ENCODE measurements around the gene MPHOSPH10. TPM values are rescaled to one million over a fixed set of nuclear protein-coding genes. Genes with fewer than 3 reads are reported as not detected.

MPHOSPH10 gene
- total RNA-seq, 1 donor from 2014 or later: 41.1 TPM

DNA sequence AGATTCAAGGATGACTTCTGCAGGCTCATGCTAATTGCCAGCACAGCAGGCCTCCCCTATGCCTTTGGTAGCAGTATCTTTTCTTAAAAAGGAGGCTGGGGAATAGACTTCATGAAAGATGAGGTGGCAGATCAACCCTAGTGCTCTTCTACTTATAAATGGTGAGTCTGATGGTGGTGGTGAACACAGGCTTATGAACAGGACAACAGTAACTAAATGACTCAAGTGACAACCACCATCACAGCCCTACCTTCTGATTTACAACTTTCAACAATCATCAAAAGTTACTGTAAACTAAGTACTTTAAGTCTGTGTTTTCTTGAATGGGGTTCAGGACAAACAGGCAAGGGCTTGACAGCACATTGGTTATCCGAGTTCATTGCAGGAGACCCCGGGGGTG lies 57.2 kb downstream of the MPHOSPH10 start:
- H3K36me3 ChIP-seq (ENCODE audit: insufficient read depth, low read length): no peaks in the 10 kb centered on the region
- peaks cover 2% of the 10 kb centered on the region for H3K9me3 Mint-ChIP-seq (ENCODE audit: unreplicated experiment)
- H3K79me2 ChIP-seq (ENCODE audit: insufficient read depth, low read length): no peaks in the 10 kb centered on the region
- no peak overlapping the region for H3K4me3 Mint-ChIP-seq (ENCODE audit: unreplicated experiment)
- no peak overlapping the region for H2AFZ ChIP-seq (ENCODE audit: low read depth, low read length)
- H3K27me3 ChIP-seq (ENCODE audit: insufficient read depth, low read length): peaks cover 2% of the 10 kb centered on the region
- DNase-seq (ENCODE audit: low read depth) (no peak), FAIRE-seq (no peak)
- H3K4me1 ChIP-seq (ENCODE audit: insufficient read depth, low read length): no peaks in the 10 kb centered on the region
- H3K9ac ChIP-seq (ENCODE audit: low read length): no peak overlapping the region
- peaks cover 3% of the 10 kb centered on the region for H3K4me1 Mint-ChIP-seq (ENCODE audit: low read depth, unreplicated experiment)
- TF ChIP-seq, protein P1, sequence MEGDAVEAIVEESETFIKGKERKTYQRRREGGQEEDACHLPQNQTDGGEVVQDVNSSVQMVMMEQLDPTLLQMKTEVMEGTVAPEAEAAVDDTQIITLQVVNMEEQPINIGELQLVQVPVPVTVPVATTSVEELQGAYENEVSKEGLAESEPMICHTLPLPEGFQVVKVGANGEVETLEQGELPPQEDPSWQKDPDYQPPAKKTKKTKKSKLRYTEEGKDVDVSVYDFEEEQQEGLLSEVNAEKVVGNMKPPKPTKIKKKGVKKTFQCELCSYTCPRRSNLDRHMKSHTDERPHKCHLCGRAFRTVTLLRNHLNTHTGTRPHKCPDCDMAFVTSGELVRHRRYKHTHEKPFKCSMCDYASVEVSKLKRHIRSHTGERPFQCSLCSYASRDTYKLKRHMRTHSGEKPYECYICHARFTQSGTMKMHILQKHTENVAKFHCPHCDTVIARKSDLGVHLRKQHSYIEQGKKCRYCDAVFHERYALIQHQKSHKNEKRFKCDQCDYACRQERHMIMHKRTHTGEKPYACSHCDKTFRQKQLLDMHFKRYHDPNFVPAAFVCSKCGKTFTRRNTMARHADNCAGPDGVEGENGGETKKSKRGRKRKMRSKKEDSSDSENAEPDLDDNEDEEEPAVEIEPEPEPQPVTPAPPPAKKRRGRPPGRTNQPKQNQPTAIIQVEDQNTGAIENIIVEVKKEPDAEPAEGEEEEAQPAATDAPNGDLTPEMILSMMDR (IDR thresholded peaks at IDR 0.05; ENCODE audit: insufficient read depth, low read depth, low read length): no peak
- TF ChIP-seq EZH2 (IDR thresholded peaks at IDR 0.05; ENCODE audit: insufficient read depth, low read length): no peak
- H3K4me3 ChIP-seq (ENCODE audit: insufficient read depth, low read depth, low read length): no peak overlapping the region
- H3K27ac Mint-ChIP-seq (ENCODE audit: unreplicated experiment): no peak overlapping the region
- H3K36me3 Mint-ChIP-seq (ENCODE audit: low read depth, unreplicated experiment): no peaks in the 10 kb centered on the region
- no peak overlapping the region for H3K27ac ChIP-seq (ENCODE audit: low read depth, low read length)
- H3K4me2 ChIP-seq (ENCODE audit: low read length): no peak overlapping the region
- H3K27me3 Mint-ChIP-seq (ENCODE audit: low read depth, unreplicated experiment): no peaks in the 10 kb centered on the region
- H3K9me3 ChIP-seq (ENCODE audit: insufficient read depth, low read depth, low read length): no peaks in the 10 kb centered on the region
- H4K20me1 ChIP-seq (ENCODE audit: insufficient read depth, low read length): no peaks in the 10 kb centered on the region

DNA sequence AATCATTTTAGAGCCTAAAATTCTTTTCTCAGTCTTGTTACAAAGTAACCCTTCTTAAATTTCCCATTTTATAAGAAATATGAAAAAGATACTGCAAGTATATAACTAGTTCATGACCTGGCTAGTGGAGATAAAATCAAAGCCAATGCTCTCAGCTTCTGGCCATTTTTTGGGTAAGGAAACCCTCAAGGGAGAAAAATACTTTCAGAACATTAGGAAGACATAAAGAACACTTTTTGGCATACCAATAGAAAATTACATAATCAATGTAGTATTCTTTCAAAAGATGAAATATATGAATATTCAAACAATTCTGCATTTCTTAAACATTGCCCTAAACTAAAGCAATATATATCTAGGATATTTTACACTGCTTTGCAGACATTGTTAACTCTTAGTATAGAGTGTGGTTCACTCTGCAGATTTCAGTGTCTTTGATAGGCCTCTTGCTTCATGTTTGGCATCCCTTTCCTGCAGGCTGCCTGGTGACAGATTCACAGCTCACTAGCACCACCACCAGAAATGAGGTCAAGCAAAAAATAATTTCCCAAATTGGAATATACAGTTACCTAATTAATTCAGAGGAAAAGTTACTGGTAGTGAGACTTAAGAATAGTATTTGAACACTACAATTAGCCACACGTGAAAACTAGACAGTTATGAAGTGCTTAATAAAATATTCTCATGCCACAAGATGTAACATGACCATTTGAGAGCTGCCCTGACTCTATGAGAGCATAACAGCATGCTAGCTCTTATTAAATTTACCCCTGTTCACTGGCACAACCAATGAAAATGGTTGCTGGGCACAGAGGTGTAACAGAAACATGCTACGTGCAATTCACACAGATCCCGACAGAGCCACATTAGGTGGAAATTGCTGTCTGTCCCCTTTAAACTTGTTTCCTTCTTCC lies 60.5 kb downstream of the MPHOSPH10 start:
- H3K27ac Mint-ChIP-seq (ENCODE audit: unreplicated experiment): no peak overlapping the region
- peaks cover under 1% of the 10 kb centered on the region for H3K36me3 Mint-ChIP-seq (ENCODE audit: low read depth, unreplicated experiment)

More for the DNA sequence above, 60.5 kb downstream of the MPHOSPH10 start:
- H3K4me1 ChIP-seq (ENCODE audit: insufficient read depth, low read length): no peaks in the 10 kb centered on the region
- Mint-ChIP-seq H3K4me3 (ENCODE audit: unreplicated experiment) (no peak overlapping the region), H3K9me3 (ENCODE audit: unreplicated experiment) (peaks cover 2% of the 10 kb centered on the region), H3K27me3 (ENCODE audit: low read depth, unreplicated experiment) (no peaks in the 10 kb centered on the region), H3K4me1 (ENCODE audit: low read depth, unreplicated experiment) (no peaks in the 10 kb centered on the region)
- FAIRE-seq: no peak
- TF ChIP-seq EZH2 (IDR thresholded peaks at IDR 0.05; ENCODE audit: insufficient read depth, low read length): no peak
- TF ChIP-seq, protein P1 (IDR thresholded peaks at IDR 0.05; ENCODE audit: insufficient read depth, low read depth, low read length): no peak
- no peaks in the 10 kb centered on the region for H3K79me2 ChIP-seq (ENCODE audit: insufficient read depth, low read length)
- H3K4me2 ChIP-seq (ENCODE audit: low read length): no peak overlapping the region
- H3K27me3 ChIP-seq (ENCODE audit: insufficient read depth, low read length): peaks cover 2% of the 10 kb centered on the region
- H3K27ac ChIP-seq (ENCODE audit: low read depth, low read length): no peak overlapping the region
- no peak overlapping the region for H3K4me3 ChIP-seq (ENCODE audit: insufficient read depth, low read depth, low read length)
- H4K20me1 ChIP-seq (ENCODE audit: insufficient read depth, low read length): no peaks in the 10 kb centered on the region
- no peaks in the 10 kb centered on the region for H3K36me3 ChIP-seq (ENCODE audit: insufficient read depth, low read length)
- no peak overlapping the region for H2AFZ ChIP-seq (ENCODE audit: low read depth, low read length)
- no peak for DNase-seq (ENCODE audit: low read depth)
- no peak overlapping the region for H3K9ac ChIP-seq (ENCODE audit: low read length)
- H3K9me3 ChIP-seq (ENCODE audit: insufficient read depth, low read depth, low read length): no peaks in the 10 kb centered on the region

All from astrocyte (in vitro differentiated cells and primary cell).